ENCODE results near the gene SLC12A2. TPM values are rescaled to one million over a fixed set of nuclear protein-coding genes. Genes with fewer than 3 reads are reported as not detected.

Gene SLC12A2
- total RNA-seq, 1 donor from 2014 or later: 25.7 TPM

DNA sequence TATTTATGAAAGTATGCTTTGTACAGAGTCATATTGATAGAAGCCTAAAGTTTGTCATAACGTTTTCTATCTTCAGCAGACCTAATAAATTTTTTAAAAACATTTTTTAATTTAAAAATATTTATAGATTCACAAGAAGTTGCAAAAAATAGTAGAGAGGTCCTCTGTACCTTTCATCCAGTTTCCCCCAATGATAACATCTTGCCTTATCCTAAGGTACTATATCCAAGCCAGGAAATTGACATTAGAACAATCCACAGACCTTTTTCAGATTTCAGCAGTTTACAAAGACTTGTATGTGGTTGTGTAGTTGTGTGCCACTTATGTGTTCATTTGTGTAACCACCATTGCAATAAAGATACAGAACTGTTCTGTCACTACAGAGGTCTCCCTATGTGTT, 88.5 kb downstream of the SLC12A2 start:
- Mint-ChIP-seq H3K36me3 (ENCODE audit: low read depth) (peaks cover 7% of the 10 kb centered on the region), H3K4me1 (ENCODE audit: low read depth) (peaks cover 9% of the 10 kb centered on the region), H3K27me3 (ENCODE audit: low read depth) (no peaks in the 10 kb centered on the region), H3K4me3 (ENCODE audit: unreplicated experiment) (no peak overlapping the region), H3K27ac (ENCODE audit: unreplicated experiment) (no peak overlapping the region), H3K9me3 (ENCODE audit: low read depth) (peaks cover 7% of the 10 kb centered on the region)
- no peak for DNase-seq (ENCODE audit: low spot score)
- TF ChIP-seq, protein P1, sequence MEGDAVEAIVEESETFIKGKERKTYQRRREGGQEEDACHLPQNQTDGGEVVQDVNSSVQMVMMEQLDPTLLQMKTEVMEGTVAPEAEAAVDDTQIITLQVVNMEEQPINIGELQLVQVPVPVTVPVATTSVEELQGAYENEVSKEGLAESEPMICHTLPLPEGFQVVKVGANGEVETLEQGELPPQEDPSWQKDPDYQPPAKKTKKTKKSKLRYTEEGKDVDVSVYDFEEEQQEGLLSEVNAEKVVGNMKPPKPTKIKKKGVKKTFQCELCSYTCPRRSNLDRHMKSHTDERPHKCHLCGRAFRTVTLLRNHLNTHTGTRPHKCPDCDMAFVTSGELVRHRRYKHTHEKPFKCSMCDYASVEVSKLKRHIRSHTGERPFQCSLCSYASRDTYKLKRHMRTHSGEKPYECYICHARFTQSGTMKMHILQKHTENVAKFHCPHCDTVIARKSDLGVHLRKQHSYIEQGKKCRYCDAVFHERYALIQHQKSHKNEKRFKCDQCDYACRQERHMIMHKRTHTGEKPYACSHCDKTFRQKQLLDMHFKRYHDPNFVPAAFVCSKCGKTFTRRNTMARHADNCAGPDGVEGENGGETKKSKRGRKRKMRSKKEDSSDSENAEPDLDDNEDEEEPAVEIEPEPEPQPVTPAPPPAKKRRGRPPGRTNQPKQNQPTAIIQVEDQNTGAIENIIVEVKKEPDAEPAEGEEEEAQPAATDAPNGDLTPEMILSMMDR (IDR thresholded peaks at IDR 0.05): no peak

DNA sequence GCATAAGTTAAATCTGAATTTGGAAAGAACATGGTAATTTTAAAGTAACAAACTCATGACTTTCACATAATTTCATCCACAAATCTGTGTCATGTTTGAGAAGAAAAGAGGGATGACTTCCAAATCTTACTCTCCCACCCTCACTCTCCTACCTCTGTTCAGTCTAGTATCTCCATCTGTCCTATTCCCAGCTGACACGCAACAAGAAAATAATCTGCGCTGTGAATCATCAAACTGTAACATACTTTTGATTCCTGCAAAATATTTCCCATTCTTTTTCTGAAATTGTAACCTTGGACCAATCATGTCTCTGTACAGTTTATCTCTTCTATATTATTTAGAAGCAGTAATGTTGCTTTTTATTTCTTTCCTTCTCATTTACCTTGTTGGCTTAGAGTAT, 91.4 kb downstream of the SLC12A2 start:
- Mint-ChIP-seq H3K4me3 (ENCODE audit: unreplicated experiment) (no peak overlapping the region), H3K27ac (ENCODE audit: unreplicated experiment) (peak overlapping the region; percentile 50), H3K9me3 (ENCODE audit: low read depth) (peaks cover 7% of the 10 kb centered on the region), H3K27me3 (ENCODE audit: low read depth) (no peaks in the 10 kb centered on the region), H3K4me1 (ENCODE audit: low read depth) (peaks cover 9% of the 10 kb centered on the region), H3K36me3 (ENCODE audit: low read depth) (peaks cover 11% of the 10 kb centered on the region)
- TF ChIP-seq, protein P1 (IDR thresholded peaks at IDR 0.05): no peak
- DNase-seq (ENCODE audit: low spot score): no peak

DNA sequence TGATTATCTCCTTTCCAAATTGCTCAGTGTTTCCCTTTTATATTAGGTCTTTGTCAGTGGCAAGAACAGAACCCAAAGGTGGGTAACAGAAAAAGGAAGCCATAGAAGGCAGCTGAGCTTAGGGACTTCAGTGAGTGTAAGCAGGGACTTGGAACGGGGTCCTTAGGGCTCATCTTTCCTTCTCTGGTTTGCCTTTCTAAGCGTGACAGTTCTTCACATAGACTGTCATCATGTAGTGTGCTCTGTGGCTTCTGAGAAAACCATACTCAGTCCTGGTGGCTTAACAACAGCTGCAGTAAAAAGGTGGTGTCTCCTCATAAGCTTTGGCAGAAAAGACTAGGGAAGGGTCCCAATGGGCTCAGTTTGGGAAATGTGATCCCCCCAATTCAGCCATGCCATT, 108.8 kb downstream of the SLC12A2 start:
- no peak overlapping the region for H3K27ac Mint-ChIP-seq (ENCODE audit: unreplicated experiment)
- H3K4me1 Mint-ChIP-seq (ENCODE audit: low read depth): no peaks in the 10 kb centered on the region
- H3K27me3 Mint-ChIP-seq (ENCODE audit: low read depth): no peaks in the 10 kb centered on the region
- no peaks in the 10 kb centered on the region for H3K9me3 Mint-ChIP-seq (ENCODE audit: low read depth)
- TF ChIP-seq, protein P1 (IDR thresholded peaks at IDR 0.05): no peak
- no peak overlapping the region for H3K4me3 Mint-ChIP-seq (ENCODE audit: unreplicated experiment)
- peaks cover 12% of the 10 kb centered on the region for H3K36me3 Mint-ChIP-seq (ENCODE audit: low read depth)
- no peak for DNase-seq (ENCODE audit: low spot score)

GRCh38 chr5:128193665-128194390, 110.3 kb downstream of the SLC12A2 start:
- no peak overlapping the region for H3K4me3 Mint-ChIP-seq (ENCODE audit: unreplicated experiment)
- TF ChIP-seq, protein P1 (IDR thresholded peaks at IDR 0.05): no peak
- no peaks in the 10 kb centered on the region for H3K9me3 Mint-ChIP-seq (ENCODE audit: low read depth)
- no peak for DNase-seq (ENCODE audit: low spot score)
- peaks cover 11% of the 10 kb centered on the region for H3K36me3 Mint-ChIP-seq (ENCODE audit: low read depth)
- no peaks in the 10 kb centered on the region for H3K27me3 Mint-ChIP-seq (ENCODE audit: low read depth)
- H3K27ac Mint-ChIP-seq (ENCODE audit: unreplicated experiment): no peak overlapping the region
- peaks cover under 1% of the 10 kb centered on the region for H3K4me1 Mint-ChIP-seq (ENCODE audit: low read depth)

DNA sequence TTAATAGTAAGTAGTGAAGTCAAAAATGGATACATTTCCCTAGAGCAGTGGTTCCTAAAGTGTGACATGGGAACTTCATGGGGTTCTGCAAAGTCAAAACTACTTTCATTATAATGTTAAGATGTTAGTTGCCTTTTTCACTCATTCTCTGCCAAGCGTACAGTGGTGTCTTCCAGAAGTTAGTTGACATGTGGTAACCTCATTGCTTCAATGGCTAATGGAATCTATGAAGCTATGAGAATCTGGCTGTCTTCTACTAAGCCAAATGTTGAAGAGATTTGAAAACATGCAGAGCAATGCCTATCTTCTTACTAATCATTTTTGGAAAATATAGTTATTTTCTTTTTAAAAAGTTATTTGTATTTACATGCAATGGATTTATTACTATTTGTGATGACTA, 111.8 kb downstream of the SLC12A2 start:
- Mint-ChIP-seq H3K9me3 (ENCODE audit: low read depth) (no peaks in the 10 kb centered on the region), H3K36me3 (ENCODE audit: low read depth) (peaks cover 12% of the 10 kb centered on the region), H3K4me1 (ENCODE audit: low read depth) (peaks cover 8% of the 10 kb centered on the region), H3K27me3 (ENCODE audit: low read depth) (no peaks in the 10 kb centered on the region), H3K4me3 (ENCODE audit: unreplicated experiment) (no peak overlapping the region), H3K27ac (ENCODE audit: unreplicated experiment) (no peak overlapping the region)
- no peak for DNase-seq (ENCODE audit: low spot score)
- TF ChIP-seq, protein P1 (IDR thresholded peaks at IDR 0.05): no peak
